B cell (primary cell): ENCODE data around the gene TBX10. TPM values are rescaled to one million over a fixed set of nuclear protein-coding genes. Genes with fewer than 3 reads are reported as not detected.

ENCODE experiments used
- polyA plus RNA-seq: library from polyadenylated mRNA; depleted of rRNA; stranded (reverse); fragments of >200 nt; gene quantifications from 2 replicates; pipeline ENCODE4 v1.2.3, GENCODE V29; 2012
- small RNA-seq: library from RNA; depleted of rRNA; stranded (forward); fragments of <200 nt; gene quantifications from one replicate; pipeline ENCODE3, GENCODE V24; 2012; ENCODE audit warnings: low replicate concordance, low read depth; ENCODE audit not compliant: insufficient read length
- total RNA-seq, 2 donors: library from RNA; stranded (reverse); fragments of 120-200 nt in 1 of 2; gene quantifications; 1 replicate in 1 of 2; 2 replicates in 1 of 2; pipeline versions ENCODE4 v1.2.3 to v1.2.4, GENCODE V29; 2013 to 2022

TBX10 gene
- total and polyA plus RNA-seq, 2 donors (not counting 1 experiment from before 2014, with no cell fraction given): not detected

Small RNAs within 50 kb of the gene (small RNA-seq; reads per million reads assigned to genes)
- gene AP003385.3 (not detected), gene RPL37P2 (not detected)

Other genes with a start within 250 kb of the TBX10 start
- gene RAD9A, start 247.8 kb downstream of the TBX10 start, total RNA-seq: 48.3 and 50.6 TPM in 2 replicates
- gene RAD9A, start 247.8 kb downstream of the TBX10 start, polyA plus RNA-seq: 55.3 and 76.8 TPM in 2 replicates
- 248 and 251 TPM in 2 replicates for gene PPP1CA, start 237.9 kb downstream of the TBX10 start, total RNA-seq
- 121 and 218 TPM in 2 replicates for gene PPP1CA, start 237.9 kb downstream of the TBX10 start, polyA plus RNA-seq
- 317 and 339 TPM in 2 replicates for gene TBC1D10C, start 235.7 kb downstream of the TBX10 start, total RNA-seq
- 403 and 458 TPM in 2 replicates for gene TBC1D10C, start 235.7 kb downstream of the TBX10 start, polyA plus RNA-seq
- gene CARNS1, start 224.1 kb downstream of the TBX10 start, total RNA-seq: 24.1 and 25.9 TPM in 2 replicates
- gene CARNS1, start 224.1 kb downstream of the TBX10 start, polyA plus RNA-seq: 41.1 and 52.1 TPM in 2 replicates
- 81.8 and 82.0 TPM in 2 replicates for gene RPS6KB2, start 211.3 kb downstream of the TBX10 start, total RNA-seq
- 115 and 131 TPM in 2 replicates for gene RPS6KB2, start 211.3 kb downstream of the TBX10 start, polyA plus RNA-seq
- gene PTPRCAP, start 202.1 kb downstream of the TBX10 start, total RNA-seq: 262 and 266 TPM in 2 replicates
- gene PTPRCAP, start 202.1 kb downstream of the TBX10 start, polyA plus RNA-seq: 353 and 565 TPM in 2 replicates
- gene CORO1B, start 196.3 kb downstream of the TBX10 start, total RNA-seq: 43.5 and 46.0 TPM in 2 replicates
- gene CORO1B, start 196.3 kb downstream of the TBX10 start, polyA plus RNA-seq: 12.3 and 24.6 TPM in 2 replicates
- gene GPR152, start 187.0 kb downstream of the TBX10 start, total RNA-seq: not detected in 2 replicates
- 0.24 TPM in 1 of 2 replicates, not detected in the other for gene GPR152, start 187.0 kb downstream of the TBX10 start, polyA plus RNA-seq
- 5.2 and 7.5 TPM in 2 replicates for gene CABP4, start 184.4 kb downstream of the TBX10 start, total RNA-seq
- gene CABP4, start 184.4 kb downstream of the TBX10 start, polyA plus RNA-seq: 3.2 and 6.0 TPM in 2 replicates
- gene TMEM134, start 170.5 kb downstream of the TBX10 start, total RNA-seq: 154 and 167 TPM in 2 replicates
- gene TMEM134, start 170.5 kb downstream of the TBX10 start, polyA plus RNA-seq: 197 and 261 TPM in 2 replicates
- gene AIP, start 156.7 kb downstream of the TBX10 start, total RNA-seq: 120 and 127 TPM in 2 replicates
- 176 and 205 TPM in 2 replicates for gene AIP, start 156.7 kb downstream of the TBX10 start, polyA plus RNA-seq
- 152 and 155 TPM in 2 replicates for gene PITPNM1, start 134.4 kb downstream of the TBX10 start, total RNA-seq
- 136 and 166 TPM in 2 replicates for gene PITPNM1, start 134.4 kb downstream of the TBX10 start, polyA plus RNA-seq
- gene CDK2AP2, start 131.6 kb downstream of the TBX10 start, total RNA-seq: 50.3 and 62.7 TPM in 2 replicates
- gene CDK2AP2, start 131.6 kb downstream of the TBX10 start, polyA plus RNA-seq: 109 and 112 TPM in 2 replicates
- not detected in 2 replicates for gene CABP2, start 116.3 kb downstream of the TBX10 start, total RNA-seq
- not detected in 2 replicates for gene CABP2, start 116.3 kb downstream of the TBX10 start, polyA plus RNA-seq
- 296 and 313 TPM in 2 replicates for gene GSTP1, start 56.0 kb downstream of the TBX10 start, total RNA-seq
- 178 and 200 TPM in 2 replicates for gene GSTP1, start 56.0 kb downstream of the TBX10 start, polyA plus RNA-seq
- gene NDUFV1, start 32.8 kb downstream of the TBX10 start, total RNA-seq: 232 and 238 TPM in 2 replicates
- 315 and 428 TPM in 2 replicates for gene NDUFV1, start 32.8 kb downstream of the TBX10 start, polyA plus RNA-seq
- 6.3 and 6.9 TPM in 2 replicates for gene NUDT8, start 9.8 kb downstream of the TBX10 start, total RNA-seq
- gene NUDT8, start 9.8 kb downstream of the TBX10 start, polyA plus RNA-seq: 7.1 and 8.4 TPM in 2 replicates
- 0.24 TPM in 1 of 2 replicates, not detected in the other for gene ACY3, start 11.0 kb upstream of the TBX10 start, total RNA-seq
- gene ACY3, start 11.0 kb upstream of the TBX10 start, polyA plus RNA-seq: 1.3 and 2.7 TPM in 2 replicates
- gene ALDH3B2, start 34.9 kb upstream of the TBX10 start, total RNA-seq: not detected in 2 replicates
- 0.09 TPM in 1 of 2 replicates, not detected in the other for gene ALDH3B2, start 34.9 kb upstream of the TBX10 start, polyA plus RNA-seq